SK-N-SH (cell line): ENCODE measurements around the gene KHSRP. TPM values are rescaled to one million over a fixed set of nuclear protein-coding genes. Genes with fewer than 3 reads are reported as not detected.
"Not testable (repeated sequence)": the region's sequence is repeated elsewhere in the genome, so short reads cannot be mapped to it uniquely, and the experiment has no call there.

Experiments used
- CTCF ChIA-PET: fragments of 300-600, 350-600 bp; formaldehyde crosslinking; extraction: SDS; loops from one replicate; lab custom pipeline; 2021; lab: Yijun Ruan, JAX
- POLR2A ChIA-PET: fragments of 350-600 bp; sonication (Branson Sonifier 250); formaldehyde crosslinking; extraction: SDS; loops from one replicate; lab custom pipeline; 2020; ENCODE audit warnings: antibody characterized with exemption, inconsistent platforms; lab: Yijun Ruan, JAX
- DNase-seq: peaks from one replicate; pipeline ENCODE4 v3.0.0; 2012
- H2AFZ ChIP-seq: fragments of 200-600 bp; sonication (generic); 2 replicates; pipeline ENCODE4 v1.8.1; 2016; ENCODE audit warnings: antibody characterized with exemption, mild to moderate bottlenecking, low read depth
- H3F3A ChIP-seq: fragments of 200-600 bp; sonication (generic); replicated peaks from 2 replicates; pipeline ENCODE3; 2016; ENCODE audit warnings: antibody characterized with exemption, mild to moderate bottlenecking; ENCODE audit not compliant: insufficient read depth
- H3K27ac ChIP-seq, 2 experiments: fragments of 200-500 bp in 1 of 2; fragments of 200-600 bp in 1 of 2; sonication (Bioruptor generic) in 1 of 2; sonication (generic), shearing (Covaris generic) in 1 of 2; 2 replicates each; pipeline versions ENCODE4 v1.5.1 to v1.6.1; 2014 to 2016; ENCODE audit warnings: low read depth in 2 of 2, inconsistent platforms in 1 of 2, low read length in 1 of 2, mild to moderate bottlenecking in 1 of 2, mixed read lengths in 1 of 2
- H3K27me3 ChIP-seq: fragments of 200-600 bp; sonication (generic), shearing (Covaris generic); 2 replicates; pipeline ENCODE4 v1.6.1; 2016; ENCODE audit warnings: mixed run types; ENCODE audit not compliant: insufficient read depth
- H3K36me3 ChIP-seq, 2 experiments: fragments of 200-500 bp in 1 of 2; fragments of 200-600 bp in 1 of 2; sonication (Bioruptor generic) in 1 of 2; sonication (generic) in 1 of 2; replicated peaks in 1 of 2; 2 replicates each; pipeline versions ENCODE3 to v1.5.1; 2014 to 2016; ENCODE audit warnings: low read length in 1 of 2, mild to moderate bottlenecking in 1 of 2; ENCODE audit not compliant: insufficient read depth in 2 of 2, control insufficient read depth in 1 of 2
- H3K4me1 ChIP-seq, 2 experiments: fragments of 200-500 bp in 1 of 2; fragments of 200-600 bp in 1 of 2; sonication (Bioruptor generic) in 1 of 2; sonication (generic), shearing (Covaris generic) in 1 of 2; 2 replicates each; pipeline versions ENCODE4 v1.5.1 to v1.6.1; 2014 to 2016; ENCODE audit warnings: low read depth in 1 of 2, low read length in 1 of 2, mixed run types in 1 of 2; ENCODE audit not compliant: insufficient read depth in 2 of 2, control insufficient read depth in 1 of 2
- H3K4me2 ChIP-seq: fragments of 200-600 bp; sonication (generic), shearing (Covaris generic); 2 replicates; pipeline ENCODE4 v1.6.1; 2017; ENCODE audit warnings: mixed run types
- H3K4me3 ChIP-seq, 2 experiments: fragments of 200-500 bp in 1 of 2; fragments of 200-600 bp in 1 of 2; sonication (Bioruptor generic) in 1 of 2; sonication (generic), shearing (Covaris generic) in 1 of 2; 2 replicates each; pipeline versions ENCODE4 v1.5.1 to v1.8.1; 2014 to 2016; ENCODE audit warnings: low read depth in 2 of 2, inconsistent platforms in 1 of 2, low read length in 1 of 2, mild to moderate bottlenecking in 1 of 2, mixed read lengths in 1 of 2, moderate library complexity in 1 of 2
- H3K79me2 ChIP-seq: fragments of 200-600 bp; sonication (generic); 2 replicates; pipeline ENCODE4 v1.8.1; 2017; ENCODE audit warnings: mild to moderate bottlenecking; ENCODE audit not compliant: insufficient read depth
- H3K9ac ChIP-seq: fragments of 200-600 bp; sonication (generic); 2 replicates; pipeline ENCODE4 v1.6.1; 2017; ENCODE audit warnings: mixed run types
- H3K9me2 ChIP-seq: fragments of 200-600 bp; sonication (generic); 2 replicates; pipeline ENCODE4 v1.6.1; 2017; ENCODE audit warnings: mixed run types
- H3K9me3 ChIP-seq: fragments of 200-600 bp; sonication (generic); 2 replicates; pipeline ENCODE4 v1.6.1; 2017; ENCODE audit warnings: mixed run types, mild to moderate bottlenecking, moderate library complexity
- H4K20me1 ChIP-seq: fragments of 200-600 bp; sonication (generic); 2 replicates; pipeline ENCODE4 v1.6.1; 2017; ENCODE audit warnings: mild to moderate bottlenecking, mixed run types; ENCODE audit not compliant: insufficient read depth
- ELF1 ChIP-seq: IDR thresholded peaks from 2 replicates; pipeline ENCODE4 v1.4.0; 2012
- EZH2phosphoT487 ChIP-seq: fragments of 200-600 bp; sonication (generic); IDR thresholded peaks from 2 replicates; pipeline ENCODE4 v1.6.1; 2017; ENCODE audit warnings: low read depth, mixed run types, mild to moderate bottlenecking, antibody characterized with exemption, moderate library complexity, borderline replicate concordance
- GABPA ChIP-seq: IDR thresholded peaks from 2 replicates; pipeline ENCODE4 v1.4.0; 2012; ENCODE audit warnings: low read depth, mild to moderate bottlenecking
- JUND ChIP-seq: IDR thresholded peaks from 2 replicates; pipeline ENCODE4 v1.4.0; 2012
- MEF2A ChIP-seq: IDR thresholded peaks from 2 replicates; pipeline ENCODE4 v1.4.0; 2012; ENCODE audit warnings: low read depth, borderline replicate concordance
- NFIC ChIP-seq: IDR thresholded peaks from 2 replicates; pipeline ENCODE4 v1.4.0; 2012; ENCODE audit warnings: borderline replicate concordance
- RAD21 ChIP-seq: IDR thresholded peaks from 2 replicates; pipeline ENCODE4 v1.6.1; 2012; ENCODE audit warnings: mild to moderate bottlenecking, low read length
- TEAD4 ChIP-seq: IDR thresholded peaks from 2 replicates; pipeline ENCODE4 v1.4.0; 2012; ENCODE audit warnings: mild to moderate bottlenecking, borderline replicate concordance; ENCODE audit not compliant: insufficient read depth
- WGBS: methylation state at CpG from one replicate; pipeline ENCODE4 v1.1.6; 2017; ENCODE audit warnings: low lambda C conversion rate; 5-methylcytosine and 5-hydroxymethylcytosine counted together
- polyA plus RNA-seq, 3 experiments: library from polyadenylated mRNA; depleted of rRNA; stranded (reverse); fragments of >200 nt; gene quantifications; 2 replicates each; pipeline ENCODE4 v1.2.3, GENCODE V29; 2012
- TF ChIP-seq, protein P1 (sequence below): fragments of 200-600 bp; sonication (generic); IDR thresholded peaks from 2 replicates; pipeline ENCODE4 v1.6.1; 2017; ENCODE audit warnings: antibody characterized with exemption, mild to moderate bottlenecking, moderate library complexity
- TF ChIP-seq, protein P2 (sequence below): fragments of 150-350 bp; IDR thresholded peaks from 2 replicates; pipeline ENCODE4 v1.6.1; 2017; ENCODE audit warnings: antibody characterized with exemption, low read length, low read depth, borderline replicate concordance
- TF ChIP-seq, protein P3 (sequence below): fragments of 150-350 bp; IDR thresholded peaks from 2 replicates; pipeline ENCODE4 v1.6.1; 2016; ENCODE audit warnings: mild to moderate bottlenecking, low read depth, low read length

Gene KHSRP
- polyA plus RNA-seq, 1 of the 3 experiments (the other 2 are of a cell fraction): 96.8 TPM

- POLR2A ChIA-PET: no interaction called here
- TF ChIP-seq RAD21 (no peak), NFIC (no peak)
- TF ChIP-seq, protein P1, sequence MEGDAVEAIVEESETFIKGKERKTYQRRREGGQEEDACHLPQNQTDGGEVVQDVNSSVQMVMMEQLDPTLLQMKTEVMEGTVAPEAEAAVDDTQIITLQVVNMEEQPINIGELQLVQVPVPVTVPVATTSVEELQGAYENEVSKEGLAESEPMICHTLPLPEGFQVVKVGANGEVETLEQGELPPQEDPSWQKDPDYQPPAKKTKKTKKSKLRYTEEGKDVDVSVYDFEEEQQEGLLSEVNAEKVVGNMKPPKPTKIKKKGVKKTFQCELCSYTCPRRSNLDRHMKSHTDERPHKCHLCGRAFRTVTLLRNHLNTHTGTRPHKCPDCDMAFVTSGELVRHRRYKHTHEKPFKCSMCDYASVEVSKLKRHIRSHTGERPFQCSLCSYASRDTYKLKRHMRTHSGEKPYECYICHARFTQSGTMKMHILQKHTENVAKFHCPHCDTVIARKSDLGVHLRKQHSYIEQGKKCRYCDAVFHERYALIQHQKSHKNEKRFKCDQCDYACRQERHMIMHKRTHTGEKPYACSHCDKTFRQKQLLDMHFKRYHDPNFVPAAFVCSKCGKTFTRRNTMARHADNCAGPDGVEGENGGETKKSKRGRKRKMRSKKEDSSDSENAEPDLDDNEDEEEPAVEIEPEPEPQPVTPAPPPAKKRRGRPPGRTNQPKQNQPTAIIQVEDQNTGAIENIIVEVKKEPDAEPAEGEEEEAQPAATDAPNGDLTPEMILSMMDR: no peak
- WGBS: 81% methylated on average over 10 of the region's 10 CpGs
Measured at GRCh38 chr19:6402058-6402457, 22.6 kb downstream of the KHSRP start.

DNA sequence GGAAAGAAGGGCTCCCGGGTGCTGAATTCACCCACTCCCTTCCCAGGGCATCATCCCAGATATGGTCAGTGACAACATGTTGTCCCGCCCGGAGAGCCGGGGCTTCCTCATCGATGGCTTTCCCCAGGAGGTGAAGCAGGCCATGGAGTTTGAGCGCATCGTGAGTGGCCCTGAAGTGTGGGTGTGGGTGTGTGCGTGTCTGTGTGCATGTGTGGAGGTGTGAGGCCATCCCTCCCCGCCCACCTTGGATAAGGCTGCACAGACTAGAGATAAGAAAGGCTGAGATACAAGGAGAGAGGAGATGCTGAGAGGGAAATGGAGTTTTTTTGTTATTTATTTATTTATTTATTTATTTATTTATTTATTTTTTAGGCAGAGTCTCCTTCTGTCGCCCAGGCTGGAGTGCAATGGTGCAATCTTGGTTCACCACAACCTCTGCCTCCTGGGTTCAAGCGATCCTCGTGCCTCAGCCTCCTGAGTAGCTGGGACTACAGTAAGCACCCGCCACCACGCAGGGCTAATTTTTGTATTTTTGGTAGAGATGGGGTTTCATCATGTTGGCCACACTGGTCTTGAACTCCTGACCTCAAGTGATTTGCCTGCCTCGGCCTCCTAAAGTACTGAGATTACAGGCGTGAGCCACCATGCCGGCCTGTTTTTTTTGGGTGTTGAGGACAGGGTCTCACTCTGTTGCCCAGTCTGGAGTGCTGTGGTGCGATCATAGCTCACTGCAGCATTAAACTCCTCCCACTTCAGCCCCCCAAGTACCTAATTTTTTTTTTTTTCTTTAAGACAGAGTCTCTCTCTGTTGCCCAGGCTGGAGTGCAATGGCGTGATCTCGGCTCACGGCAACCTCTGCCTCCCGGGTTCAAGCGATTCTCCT, 24.3 kb downstream of the KHSRP start:
- CTCF ChIA-PET: not testable (repeated sequence)

More at GRCh38 chr19:6402058-6402457, 22.6 kb downstream of the KHSRP start:
- Histone ChIP-seq H4K20me1 (no peaks in the 10 kb centered on the region), H3K27me3 (no peaks in the 10 kb centered on the region), H3K36me3 (no peaks in the 10 kb centered on the region), H3K79me2 (no peaks in the 10 kb centered on the region), H3K9ac (no peak overlapping the region), H3F3A (no peaks in the 10 kb centered on the region), H3K27ac (no peak overlapping the region), H3K9me3 (no peaks in the 10 kb centered on the region), H2AFZ (no peak overlapping the region), H3K4me2 (no peak overlapping the region), H3K4me1 (no peaks in the 10 kb centered on the region), H3K9me2 (no peaks in the 10 kb centered on the region), H3K4me3 (no peak overlapping the region)
- CTCF ChIA-PET: interaction anchor here (0.7 to 2.1 kb wide), 2 partner anchors 10 to 18 kb away, joined by 3 to 6 read pairs; no protein-coding TSS in a partner anchor
- DNase-seq: no peak

DNA sequence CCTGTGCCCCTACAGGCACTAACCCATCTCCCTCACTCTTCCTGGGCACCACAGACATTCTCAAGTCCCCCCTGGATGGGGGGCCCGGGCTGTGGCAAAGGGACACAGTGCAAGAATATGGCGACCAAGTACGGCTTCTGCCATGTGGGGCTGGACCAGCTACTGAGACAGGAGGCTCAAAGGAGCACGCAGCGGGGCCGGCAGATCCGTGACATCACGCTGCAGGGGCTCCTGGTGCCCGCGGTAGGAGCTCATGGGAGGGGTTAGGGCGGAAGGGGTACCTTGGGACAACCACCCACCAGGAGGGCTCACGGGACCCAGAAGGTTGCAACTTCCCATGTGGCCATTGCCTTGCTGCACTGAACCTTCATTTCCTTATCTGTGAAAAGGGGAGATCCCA, 28.3 kb downstream of the KHSRP start:
- POLR2A ChIA-PET: no interaction called here
- TF ChIP-seq GABPA: no peak
- no peak for TF ChIP-seq ELF1
- no peak for TF ChIP-seq EZH2phosphoT487
- TF ChIP-seq MEF2A: no peak
- TF ChIP-seq TEAD4: no peak
- TF ChIP-seq, protein P1: no peak
- TF ChIP-seq, protein P2, sequence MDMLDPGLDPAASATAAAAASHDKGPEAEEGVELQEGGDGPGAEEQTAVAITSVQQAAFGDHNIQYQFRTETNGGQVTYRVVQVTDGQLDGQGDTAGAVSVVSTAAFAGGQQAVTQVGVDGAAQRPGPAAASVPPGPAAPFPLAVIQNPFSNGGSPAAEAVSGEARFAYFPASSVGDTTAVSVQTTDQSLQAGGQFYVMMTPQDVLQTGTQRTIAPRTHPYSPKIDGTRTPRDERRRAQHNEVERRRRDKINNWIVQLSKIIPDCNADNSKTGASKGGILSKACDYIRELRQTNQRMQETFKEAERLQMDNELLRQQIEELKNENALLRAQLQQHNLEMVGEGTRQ: no peak
- TF ChIP-seq, protein P3, sequence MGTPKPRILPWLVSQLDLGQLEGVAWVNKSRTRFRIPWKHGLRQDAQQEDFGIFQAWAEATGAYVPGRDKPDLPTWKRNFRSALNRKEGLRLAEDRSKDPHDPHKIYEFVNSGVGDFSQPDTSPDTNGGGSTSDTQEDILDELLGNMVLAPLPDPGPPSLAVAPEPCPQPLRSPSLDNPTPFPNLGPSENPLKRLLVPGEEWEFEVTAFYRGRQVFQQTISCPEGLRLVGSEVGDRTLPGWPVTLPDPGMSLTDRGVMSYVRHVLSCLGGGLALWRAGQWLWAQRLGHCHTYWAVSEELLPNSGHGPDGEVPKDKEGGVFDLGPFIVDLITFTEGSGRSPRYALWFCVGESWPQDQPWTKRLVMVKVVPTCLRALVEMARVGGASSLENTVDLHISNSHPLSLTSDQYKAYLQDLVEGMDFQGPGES: no peak
- no peak for TF ChIP-seq JUND
- H3F3A ChIP-seq: no peaks in the 10 kb centered on the region
- H3K4me1 ChIP-seq: peaks cover 5 to 11% of the 10 kb centered on the region in 2 experiments; a peak in 2 of 4 replicates
- H3K36me3 ChIP-seq: peaks cover 3 to 5% of the 10 kb centered on the region in 2 experiments
- no peaks in the 10 kb centered on the region for H3K9me2 ChIP-seq
- no peak overlapping the region for H3K4me2 ChIP-seq
- H3K9me3 ChIP-seq: no peaks in the 10 kb centered on the region
- CTCF ChIA-PET: interaction anchor here (0.6 kb wide), 1 partner anchor 36 kb away, joined by 3 read pairs; no protein-coding TSS in a partner anchor
- no peak overlapping the region for H3K9ac ChIP-seq
- H2AFZ ChIP-seq: no peak overlapping the region
- H4K20me1 ChIP-seq: no peaks in the 10 kb centered on the region
- DNase-seq: no peak
- H3K27me3 ChIP-seq: no peaks in the 10 kb centered on the region
- no peak overlapping the region for H3K27ac ChIP-seq
- WGBS: 85% methylated on average over 11 of the region's 12 CpGs
- no peak overlapping the region for H3K4me3 ChIP-seq
- peaks cover 17% of the 10 kb centered on the region for H3K79me2 ChIP-seq

More for the DNA sequence above, 24.3 kb downstream of the KHSRP start:
- H3K4me1 ChIP-seq, H3K9me2 ChIP-seq, DNase-seq, POLR2A ChIA-PET, H3K9me3 ChIP-seq, H3K9ac ChIP-seq, H3F3A ChIP-seq, H2AFZ ChIP-seq, H4K20me1 ChIP-seq, H3K4me2 ChIP-seq, H3K79me2 ChIP-seq, H3K27ac ChIP-seq, H3K4me3 ChIP-seq, H3K36me3 ChIP-seq, H3K27me3 ChIP-seq: not testable (repeated sequence)
- 89% methylated on average over 17 of the region's 23 CpGs for WGBS
